Panc1 (cell line): ENCODE measurements around the gene SERP2. TPM values are rescaled to one million over a fixed set of nuclear protein-coding genes. Genes with fewer than 3 reads are reported as not detected.

Source experiments
- ATAC-seq: fragments of 200-7000 bp; cut with Tn5 transposase; 2 replicates; pipeline ENCODE4 v1.9.1; 2020; ENCODE audit warnings: mild to moderate bottlenecking, moderate library complexity
- BruUV-seq: library from RNA; stranded (reverse); fragments of 400-500 nt; replicated peaks from 2 replicates; lab custom pipeline; 2021; lab: Mats Ljungman, UMichigan
- CTCF ChIA-PET: fragments of 300-600 bp; sonication (Branson Sonifier 250); formaldehyde crosslinking; loops from one replicate; lab custom pipeline; 2022; ENCODE audit warnings: antibody characterized with exemption; lab: Charles Lee
- POLR2A ChIA-PET: fragments of 300-600 bp; sonication (Branson Sonifier 250); formaldehyde crosslinking; loops from one replicate; lab custom pipeline; 2022; ENCODE audit warnings: antibody characterized with exemption; lab: Charles Lee
- DNase-seq: peaks from one replicate; pipeline ENCODE4 v3.0.0-alpha.2; 2010; ENCODE audit warnings: low read depth, low spot score
- H3K27ac ChIP-seq: 2 replicates; pipeline ENCODE4 v1.5.1; 2011; ENCODE audit warnings: mild to moderate bottlenecking, low read length, inconsistent platforms
- H3K27me3 ChIP-seq: fragments of 200-500 bp; sonication (Bioruptor generic); 2 replicates; pipeline ENCODE4 v1.6.0; 2014; ENCODE audit warnings: low read length, inconsistent platforms; ENCODE audit not compliant: control insufficient read depth, insufficient read depth
- H3K36me3 ChIP-seq: fragments of 200-500 bp; sonication (Bioruptor generic); 2 replicates; pipeline ENCODE4 v1.5.1; 2014; ENCODE audit warnings: inconsistent platforms, mild to moderate bottlenecking, low read length, moderate library complexity; ENCODE audit not compliant: control insufficient read depth, insufficient read depth
- H3K4me1 ChIP-seq: 2 replicates; pipeline ENCODE4 v1.5.1; 2011; ENCODE audit warnings: inconsistent platforms, mild to moderate bottlenecking, low read length, moderate library complexity; ENCODE audit not compliant: control insufficient read depth, insufficient read depth
- H3K4me3 ChIP-seq, 2 experiments: 2 replicates each; pipeline ENCODE4 v1.5.1; 2011 to 2012; ENCODE audit warnings: low read depth in 2 of 2, low read length in 2 of 2, mild to moderate bottlenecking in 2 of 2, inconsistent platforms in 1 of 2, moderate library complexity in 1 of 2
- H3K9me3 ChIP-seq: fragments of 200-500 bp; sonication (Bioruptor generic); 2 replicates; pipeline ENCODE4 v1.5.1; 2014; ENCODE audit warnings: low read depth, mild to moderate bottlenecking, inconsistent platforms, low read length, moderate library complexity; ENCODE audit not compliant: control insufficient read depth, insufficient read depth
- POLR2AphosphoS5 ChIP-seq: IDR thresholded peaks from 2 replicates; pipeline ENCODE4 v1.6.1; 2012; ENCODE audit warnings: mild to moderate bottlenecking, low read depth, low read length, moderate library complexity
- SIN3A ChIP-seq: IDR thresholded peaks from 2 replicates; pipeline ENCODE4 v1.6.1; 2012; ENCODE audit warnings: low read depth, mild to moderate bottlenecking, low read length, moderate library complexity, borderline replicate concordance; ENCODE audit not compliant: insufficient read depth
- TCF7L2 ChIP-seq: IDR thresholded peaks from 2 replicates; pipeline ENCODE4 v1.6.1; 2011; ENCODE audit warnings: mild to moderate bottlenecking, low read depth, low read length, inconsistent platforms
- in situ Hi-C: cut with HindIII; loops from 2 replicates; pipeline ENCODE4 v1.10.0; 2016; ENCODE audit warnings: low sequenced_read_pairs, low pct_unique_long_range_greater_than_20kb
- intact Hi-C: fragments of 100-400 bp; cut with micrococcal nuclease; formaldehyde crosslinking; loops from one replicate; pipeline ENCODE4 v1.10.0; 2022; ENCODE audit not compliant: unreplicated experiment
- total RNA-seq: library from RNA; stranded (reverse); gene quantifications from one replicate; pipeline ENCODE4 v1.2.1, GENCODE V29; 2021; ENCODE audit not compliant: unreplicated experiment
- TF ChIP-seq, protein P1 (sequence below), 2 experiments: IDR thresholded peaks; 2 replicates each; pipeline ENCODE4 v1.6.1; 2011 to 2012; ENCODE audit warnings: low read depth in 2 of 2, control low read depth in 1 of 2, low read length in 1 of 2, mild to moderate bottlenecking in 1 of 2, moderate library complexity in 1 of 2; ENCODE audit not compliant: insufficient read depth in 1 of 2
- TF ChIP-seq, protein P2 (sequence below): fragments of 450-650 bp; IDR thresholded peaks from 2 replicates; pipeline ENCODE4 v1.5.1; 2017; ENCODE audit warnings: mild to moderate bottlenecking

Gene SERP2
- total RNA-seq, 1 experiment from 2014 or later, result 0.18 TPM

DNA sequence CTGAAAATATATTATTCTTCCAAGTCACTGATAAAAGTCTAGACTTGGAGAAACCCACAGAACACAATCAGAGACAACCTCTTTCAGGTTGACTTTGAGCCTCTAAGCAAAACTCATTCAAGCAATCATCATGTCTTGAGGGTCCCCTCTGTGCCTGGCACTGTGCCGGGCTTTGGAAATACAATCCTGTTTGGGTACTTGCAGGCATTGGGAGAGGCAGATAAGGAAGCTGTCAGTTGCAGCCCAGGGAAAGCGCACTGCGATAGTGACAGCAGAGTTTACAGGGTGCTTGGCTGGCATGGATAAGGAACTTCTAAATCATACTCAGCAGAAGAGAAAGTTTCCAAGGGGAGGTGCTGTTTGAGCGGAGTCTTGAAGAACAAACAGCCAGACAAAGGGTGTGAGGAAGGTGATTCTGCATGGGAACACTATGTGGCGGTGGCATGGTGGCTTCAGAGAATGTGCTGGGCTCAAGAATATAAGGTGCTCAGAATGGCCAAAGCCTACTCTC is 9.1 kb downstream of the SERP2 start:
- H3K4me3 ChIP-seq, result no peak overlapping the region
- no TSS peak for BruUV-seq
- no peaks in the 10 kb centered on the region for H3K36me3 ChIP-seq
- in situ Hi-C loops, result no loop called here
- ChIA-PET POLR2A (no interaction called here), CTCF (no interaction called here)
- H3K27me3 ChIP-seq, result no peaks in the 10 kb centered on the region
- intact Hi-C loops, result no loop called here
- no peak for DNase-seq
- H3K4me1 ChIP-seq, result no peaks in the 10 kb centered on the region
- no peak for TF ChIP-seq SIN3A
- TF ChIP-seq TCF7L2, result no peak
- TF ChIP-seq, protein P1, sequence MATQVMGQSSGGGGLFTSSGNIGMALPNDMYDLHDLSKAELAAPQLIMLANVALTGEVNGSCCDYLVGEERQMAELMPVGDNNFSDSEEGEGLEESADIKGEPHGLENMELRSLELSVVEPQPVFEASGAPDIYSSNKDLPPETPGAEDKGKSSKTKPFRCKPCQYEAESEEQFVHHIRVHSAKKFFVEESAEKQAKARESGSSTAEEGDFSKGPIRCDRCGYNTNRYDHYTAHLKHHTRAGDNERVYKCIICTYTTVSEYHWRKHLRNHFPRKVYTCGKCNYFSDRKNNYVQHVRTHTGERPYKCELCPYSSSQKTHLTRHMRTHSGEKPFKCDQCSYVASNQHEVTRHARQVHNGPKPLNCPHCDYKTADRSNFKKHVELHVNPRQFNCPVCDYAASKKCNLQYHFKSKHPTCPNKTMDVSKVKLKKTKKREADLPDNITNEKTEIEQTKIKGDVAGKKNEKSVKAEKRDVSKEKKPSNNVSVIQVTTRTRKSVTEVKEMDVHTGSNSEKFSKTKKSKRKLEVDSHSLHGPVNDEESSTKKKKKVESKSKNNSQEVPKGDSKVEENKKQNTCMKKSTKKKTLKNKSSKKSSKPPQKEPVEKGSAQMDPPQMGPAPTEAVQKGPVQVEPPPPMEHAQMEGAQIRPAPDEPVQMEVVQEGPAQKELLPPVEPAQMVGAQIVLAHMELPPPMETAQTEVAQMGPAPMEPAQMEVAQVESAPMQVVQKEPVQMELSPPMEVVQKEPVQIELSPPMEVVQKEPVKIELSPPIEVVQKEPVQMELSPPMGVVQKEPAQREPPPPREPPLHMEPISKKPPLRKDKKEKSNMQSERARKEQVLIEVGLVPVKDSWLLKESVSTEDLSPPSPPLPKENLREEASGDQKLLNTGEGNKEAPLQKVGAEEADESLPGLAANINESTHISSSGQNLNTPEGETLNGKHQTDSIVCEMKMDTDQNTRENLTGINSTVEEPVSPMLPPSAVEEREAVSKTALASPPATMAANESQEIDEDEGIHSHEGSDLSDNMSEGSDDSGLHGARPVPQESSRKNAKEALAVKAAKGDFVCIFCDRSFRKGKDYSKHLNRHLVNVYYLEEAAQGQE (IDR thresholded peaks at IDR 0.05; ENCODE audit: insufficient read depth in 1 of 2, low read depth in 2 of 2, low read length in 1 of 2), result no peak
- no peak for TF ChIP-seq POLR2AphosphoS5
- TF ChIP-seq, protein P2, sequence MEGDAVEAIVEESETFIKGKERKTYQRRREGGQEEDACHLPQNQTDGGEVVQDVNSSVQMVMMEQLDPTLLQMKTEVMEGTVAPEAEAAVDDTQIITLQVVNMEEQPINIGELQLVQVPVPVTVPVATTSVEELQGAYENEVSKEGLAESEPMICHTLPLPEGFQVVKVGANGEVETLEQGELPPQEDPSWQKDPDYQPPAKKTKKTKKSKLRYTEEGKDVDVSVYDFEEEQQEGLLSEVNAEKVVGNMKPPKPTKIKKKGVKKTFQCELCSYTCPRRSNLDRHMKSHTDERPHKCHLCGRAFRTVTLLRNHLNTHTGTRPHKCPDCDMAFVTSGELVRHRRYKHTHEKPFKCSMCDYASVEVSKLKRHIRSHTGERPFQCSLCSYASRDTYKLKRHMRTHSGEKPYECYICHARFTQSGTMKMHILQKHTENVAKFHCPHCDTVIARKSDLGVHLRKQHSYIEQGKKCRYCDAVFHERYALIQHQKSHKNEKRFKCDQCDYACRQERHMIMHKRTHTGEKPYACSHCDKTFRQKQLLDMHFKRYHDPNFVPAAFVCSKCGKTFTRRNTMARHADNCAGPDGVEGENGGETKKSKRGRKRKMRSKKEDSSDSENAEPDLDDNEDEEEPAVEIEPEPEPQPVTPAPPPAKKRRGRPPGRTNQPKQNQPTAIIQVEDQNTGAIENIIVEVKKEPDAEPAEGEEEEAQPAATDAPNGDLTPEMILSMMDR, result no peak
- no peaks in the 10 kb centered on the region for H3K9me3 ChIP-seq
- no peak overlapping the region for H3K27ac ChIP-seq
- no peak for ATAC-seq

DNA sequence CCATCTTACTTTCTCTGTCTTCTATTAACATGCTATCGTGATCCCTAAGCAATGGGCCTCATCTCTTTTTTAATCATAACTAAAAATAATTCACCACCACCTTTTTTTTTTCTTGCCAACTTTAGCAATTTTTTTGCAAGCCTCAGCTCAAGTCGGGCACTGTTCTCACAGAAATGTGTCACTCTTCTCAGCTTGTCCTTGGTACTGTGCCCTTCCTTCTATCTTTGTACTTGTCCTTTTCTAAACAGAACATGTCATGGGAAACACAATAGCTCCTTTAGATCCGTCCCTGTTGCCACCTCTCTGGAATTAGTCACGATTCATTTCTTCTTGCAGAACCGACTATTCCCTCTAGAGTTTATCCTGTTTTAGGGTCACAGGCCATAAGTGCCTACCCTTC is 10.3 kb downstream of the SERP2 start:
- POLR2A ChIA-PET, result interaction anchor here (0.7 kb wide), 1 partner anchor 21 kb away, joined by 6 read pairs; no protein-coding TSS in a partner anchor
- ATAC-seq, result no peak
- in situ Hi-C loops, result no loop called here

More for the DNA sequence above, 10.3 kb downstream of the SERP2 start:
- Histone ChIP-seq H3K4me1 (no peaks in the 10 kb centered on the region), H3K4me3 (no peak overlapping the region), H3K27me3 (no peaks in the 10 kb centered on the region), H3K36me3 (no peaks in the 10 kb centered on the region), H3K27ac (no peak overlapping the region), H3K9me3 (no peaks in the 10 kb centered on the region)
- intact Hi-C loops, result no loop called here
- no peak for DNase-seq
- CTCF ChIA-PET, result no interaction called here
- no peak for TF ChIP-seq POLR2AphosphoS5
- TF ChIP-seq, protein P2, result no peak
- TF ChIP-seq TCF7L2, result no peak
- TF ChIP-seq, protein P1 (IDR thresholded peaks at IDR 0.05; ENCODE audit: insufficient read depth in 1 of 2, low read depth in 2 of 2, low read length in 1 of 2), result no peak
- no peak for TF ChIP-seq SIN3A
- no TSS peak for BruUV-seq
